A673 (cell line): ENCODE data around the gene FFAR1.

Experiments
- EZH2 ChIP-seq: fragments of 200-600 bp; sonication (generic); IDR thresholded peaks from 2 replicates; pipeline ENCODE4 v1.6.1; 2017; ENCODE audit warnings: borderline replicate concordance, low read depth, mild to moderate bottlenecking, mixed read lengths, antibody characterized with exemption, low read length; ENCODE audit not compliant: poor library complexity, severe bottlenecking
- TF ChIP-seq, protein P1 (sequence below): fragments of 300-800, 200-600 bp; sonication (generic); conservative IDR thresholded peaks from 2 replicates; pipeline ENCODE4 v1.5.1; 2017; ENCODE audit warnings: low read depth, mild to moderate bottlenecking, antibody characterized with exemption, low read length, moderate library complexity, mixed read lengths

DNA sequence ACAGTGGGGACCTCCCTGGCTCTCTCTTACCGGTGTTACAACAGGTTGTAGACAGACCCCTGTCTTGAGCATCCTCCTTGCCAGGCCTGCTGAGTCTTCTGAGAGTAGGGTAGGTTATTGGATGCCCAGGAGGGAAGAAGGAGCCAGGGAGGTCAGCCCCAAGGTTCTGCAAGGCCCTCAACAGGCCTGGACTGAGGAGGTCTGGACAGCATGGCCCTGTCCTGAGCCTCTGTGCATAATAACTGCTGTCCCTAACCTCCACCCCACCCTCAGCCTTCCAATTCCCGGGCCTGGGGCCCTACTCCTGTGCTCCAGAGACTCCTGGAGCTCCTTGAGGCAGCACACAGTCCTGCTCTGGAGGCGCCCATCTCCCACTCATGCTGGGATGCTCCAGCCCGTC lies 18.4 kb upstream of the FFAR1 start:
- TF ChIP-seq, protein P1, sequence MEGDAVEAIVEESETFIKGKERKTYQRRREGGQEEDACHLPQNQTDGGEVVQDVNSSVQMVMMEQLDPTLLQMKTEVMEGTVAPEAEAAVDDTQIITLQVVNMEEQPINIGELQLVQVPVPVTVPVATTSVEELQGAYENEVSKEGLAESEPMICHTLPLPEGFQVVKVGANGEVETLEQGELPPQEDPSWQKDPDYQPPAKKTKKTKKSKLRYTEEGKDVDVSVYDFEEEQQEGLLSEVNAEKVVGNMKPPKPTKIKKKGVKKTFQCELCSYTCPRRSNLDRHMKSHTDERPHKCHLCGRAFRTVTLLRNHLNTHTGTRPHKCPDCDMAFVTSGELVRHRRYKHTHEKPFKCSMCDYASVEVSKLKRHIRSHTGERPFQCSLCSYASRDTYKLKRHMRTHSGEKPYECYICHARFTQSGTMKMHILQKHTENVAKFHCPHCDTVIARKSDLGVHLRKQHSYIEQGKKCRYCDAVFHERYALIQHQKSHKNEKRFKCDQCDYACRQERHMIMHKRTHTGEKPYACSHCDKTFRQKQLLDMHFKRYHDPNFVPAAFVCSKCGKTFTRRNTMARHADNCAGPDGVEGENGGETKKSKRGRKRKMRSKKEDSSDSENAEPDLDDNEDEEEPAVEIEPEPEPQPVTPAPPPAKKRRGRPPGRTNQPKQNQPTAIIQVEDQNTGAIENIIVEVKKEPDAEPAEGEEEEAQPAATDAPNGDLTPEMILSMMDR, result no peak
- no peak for TF ChIP-seq EZH2
